Daoy (cell line): ENCODE results near the gene ZFYVE26. TPM values are rescaled to one million over a fixed set of nuclear protein-coding genes. Genes with fewer than 3 reads are reported as not detected.

Experiments used
- DNase-seq: peaks from one replicate; pipeline ENCODE4 v3.0.0-alpha.2; 2015; ENCODE audit warnings: low read depth
- total RNA-seq: library from RNA; depleted of rRNA; stranded (reverse); fragments of >200 nt; shearing (Covaris generic); gene quantifications from 2 replicates; pipeline ENCODE4 v1.2.3, GENCODE V29; 2014

ZFYVE26 gene
- total RNA-seq, 1 experiment from 2014 or later, result 13.9 TPM

DNA sequence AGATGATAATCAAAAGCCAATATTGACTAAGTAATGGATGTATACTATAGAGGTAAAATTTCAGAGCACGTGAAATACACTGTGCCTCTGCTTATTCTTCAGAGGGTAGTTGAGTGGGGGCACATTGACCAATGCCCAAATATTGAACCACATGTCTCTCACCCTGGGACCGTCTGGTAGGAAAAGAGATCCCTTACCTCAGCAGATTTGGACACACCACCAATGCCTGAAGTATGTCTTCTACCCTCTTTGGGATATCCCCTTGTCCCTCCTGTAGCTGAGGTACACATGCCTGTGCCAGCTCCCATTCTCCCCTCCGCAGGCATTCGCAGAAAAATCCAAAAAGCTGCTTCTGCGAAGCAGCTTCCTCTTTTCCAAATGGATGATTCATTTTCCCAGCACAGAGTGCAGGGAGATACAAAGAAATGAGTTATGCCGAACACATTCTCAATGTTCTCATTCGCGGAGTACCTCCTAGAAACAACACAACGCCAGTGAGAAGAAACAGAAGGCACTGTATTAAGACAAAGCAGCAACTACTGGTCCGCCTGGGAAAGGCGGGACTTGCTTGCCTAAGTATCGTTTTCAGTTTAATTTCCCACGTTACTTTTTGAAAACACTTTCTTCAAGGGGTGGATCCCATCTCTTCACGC lies 691 bp downstream of the ZFYVE26 start:
- peak; percentile 26 for DNase-seq

GRCh38 chr14:67814821-67815220 lies 1.6 kb downstream of the ZFYVE26 start:
- no peak for DNase-seq

- peak; percentile 44 for DNase-seq
Observed at GRCh38 chr14:67806246-67806645, 10.1 kb downstream of the ZFYVE26 start.

- no peak for DNase-seq
Observed at GRCh38 chr14:67800743-67801142, 15.6 kb downstream of the ZFYVE26 start.

GRCh38 chr14:67798731-67799130 lies 17.7 kb downstream of the ZFYVE26 start:
- no peak for DNase-seq

- DNase-seq, result no peak
Observed at GRCh38 chr14:67787673-67788072, 28.7 kb downstream of the ZFYVE26 start.

DNA sequence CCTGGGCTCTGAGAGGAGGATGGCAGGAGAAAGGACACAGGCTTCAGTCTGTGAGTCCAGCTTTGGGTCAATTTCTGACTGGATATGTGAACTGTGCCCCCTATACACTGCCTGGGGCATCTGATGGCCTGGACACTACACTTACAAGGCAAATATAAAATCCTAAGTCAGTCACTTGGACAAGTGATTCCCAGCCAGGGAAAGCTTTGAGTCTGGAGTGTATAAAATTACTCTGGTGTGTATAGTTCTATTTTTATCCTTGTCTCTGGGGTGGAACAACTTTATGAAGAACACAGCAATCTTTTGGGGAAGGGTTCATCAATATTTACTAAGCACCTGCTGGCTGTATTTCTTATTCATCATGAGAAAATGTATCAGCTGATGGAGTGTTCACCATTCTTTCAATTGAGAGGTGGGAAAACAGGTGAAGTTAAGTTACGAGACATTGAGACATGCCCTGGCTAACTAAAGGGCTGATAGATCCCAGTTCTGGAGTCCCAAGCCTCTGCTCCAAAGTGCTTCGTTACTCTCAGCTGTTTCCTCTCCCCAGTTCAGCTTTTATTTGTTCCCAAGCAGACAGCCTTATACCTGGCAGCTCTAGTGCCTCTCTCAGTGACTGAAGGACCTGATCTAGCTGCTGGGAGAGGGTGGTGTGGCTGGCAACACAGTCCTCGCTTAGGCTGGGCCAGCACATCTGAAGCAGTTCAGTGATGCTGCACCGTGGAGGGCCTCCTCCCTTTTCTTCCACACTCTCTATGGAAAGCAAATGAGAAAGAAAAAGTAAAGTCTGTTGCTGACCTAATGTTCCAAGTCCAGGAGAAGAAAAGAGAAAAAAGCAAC lies 30.9 kb downstream of the ZFYVE26 start:
- DNase-seq, result no peak

GRCh38 chr14:67784244-67784823 lies 32.1 kb downstream of the ZFYVE26 start:
- no peak for DNase-seq

- no peak for DNase-seq
Observed at GRCh38 chr14:67782090-67782489, 34.3 kb downstream of the ZFYVE26 start.

GRCh38 chr14:67778792-67779191 lies 37.6 kb downstream of the ZFYVE26 start:
- DNase-seq, result no peak

DNA sequence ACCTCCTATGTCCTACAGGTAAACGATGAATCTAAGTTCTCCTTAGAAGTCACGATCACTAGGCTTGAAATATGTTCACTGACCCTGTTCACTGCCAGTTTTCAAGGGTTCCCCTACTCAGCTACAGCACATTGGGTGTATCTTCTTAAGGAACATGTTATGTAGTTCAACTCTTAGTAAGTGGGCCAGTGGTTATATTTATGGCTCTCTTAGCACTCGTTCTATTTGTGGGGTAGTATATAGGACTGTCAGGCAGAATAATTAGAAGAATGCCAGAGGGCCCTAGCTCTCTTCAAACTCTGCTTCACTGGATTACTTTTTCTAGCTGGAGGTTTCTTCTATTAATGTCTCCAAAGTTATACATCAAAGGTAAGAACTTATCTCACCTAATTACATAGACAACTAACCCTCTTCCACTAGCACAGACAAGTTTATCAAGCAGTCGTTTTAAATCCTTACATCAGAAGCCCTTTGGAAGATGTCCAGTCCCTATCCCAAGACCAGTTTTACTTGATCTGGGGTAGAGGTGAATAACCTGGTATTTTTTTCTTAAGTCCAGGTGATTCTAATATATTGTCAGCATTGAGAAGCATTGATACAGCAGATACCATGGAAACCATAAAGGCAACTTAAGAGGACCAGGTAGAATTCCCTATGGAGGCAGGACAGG lies 39.6 kb downstream of the ZFYVE26 start:
- DNase-seq, result no peak

GRCh38 chr14:67773844-67774377 lies 42.5 kb downstream of the ZFYVE26 start:
- no peak for DNase-seq

GRCh38 chr14:67768219-67768618 lies 48.2 kb downstream of the ZFYVE26 start:
- DNase-seq, result no peak

DNA sequence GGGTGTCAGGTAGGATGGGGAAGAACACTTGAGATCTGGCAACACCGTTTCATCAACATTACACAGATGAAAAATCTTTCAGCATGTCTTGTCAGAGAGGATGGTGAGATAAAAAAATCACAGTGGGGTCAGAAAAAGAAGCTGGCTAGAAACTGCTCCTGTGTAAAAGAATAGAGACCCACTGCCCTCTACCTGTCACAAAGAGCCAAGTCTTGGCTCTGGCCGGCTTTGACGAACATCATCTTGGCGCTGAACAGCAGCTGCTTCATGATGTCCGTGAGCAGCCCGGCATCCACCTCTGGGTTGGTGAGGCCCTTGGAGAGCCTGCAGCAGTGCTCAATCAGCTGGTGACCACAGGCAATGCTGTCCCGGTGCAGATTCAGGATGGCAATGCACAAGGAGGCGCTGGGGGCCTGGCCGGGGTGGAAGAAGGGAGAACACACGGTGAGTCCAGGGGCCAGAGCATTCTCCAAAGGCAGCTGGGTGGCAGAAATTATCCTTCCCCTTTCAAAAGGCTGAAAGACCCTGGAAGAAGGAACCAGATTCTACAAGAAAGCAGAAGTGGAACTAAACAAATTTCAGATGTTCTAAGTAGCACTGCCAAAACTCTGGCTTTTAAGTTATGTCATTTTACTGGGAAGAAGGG lies 50.2 kb downstream of the ZFYVE26 start:
- no peak for DNase-seq

- DNase-seq, result no peak
Observed at GRCh38 chr14:67765192-67765834, 51.1 kb downstream of the ZFYVE26 start.

- DNase-seq, result no peak
Observed at GRCh38 chr14:67764496-67764895, 51.9 kb downstream of the ZFYVE26 start.

DNA sequence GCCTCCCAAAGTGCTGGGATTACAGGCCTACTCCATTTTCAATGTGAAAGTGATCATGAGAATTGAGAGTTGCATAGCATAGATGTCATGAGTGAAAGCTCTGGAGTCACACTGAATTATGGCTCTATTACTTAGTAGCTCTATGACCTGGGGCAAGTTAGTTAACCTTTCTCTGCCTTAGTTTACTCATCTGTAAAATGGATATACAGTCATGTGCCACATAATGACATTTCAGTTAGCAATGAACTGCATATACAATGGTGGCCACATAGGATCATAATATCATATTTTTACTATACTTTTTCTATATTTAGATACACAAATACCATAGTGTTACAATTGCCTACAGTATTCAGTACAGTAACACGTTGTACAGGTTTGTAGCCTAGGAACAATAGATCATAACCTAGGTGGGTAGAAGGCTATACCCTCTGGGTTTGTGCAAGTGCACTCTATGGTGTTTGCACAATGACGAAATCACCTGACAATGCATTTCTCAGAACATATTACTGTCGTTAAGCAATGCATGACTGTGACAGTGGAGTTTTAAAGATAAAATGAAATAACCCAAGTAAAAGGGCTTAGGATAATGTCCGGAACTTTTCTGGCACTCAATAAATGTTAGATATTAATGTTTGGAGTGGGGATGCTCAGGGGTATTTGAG lies 53.1 kb downstream of the ZFYVE26 start:
- no peak for DNase-seq

DNA sequence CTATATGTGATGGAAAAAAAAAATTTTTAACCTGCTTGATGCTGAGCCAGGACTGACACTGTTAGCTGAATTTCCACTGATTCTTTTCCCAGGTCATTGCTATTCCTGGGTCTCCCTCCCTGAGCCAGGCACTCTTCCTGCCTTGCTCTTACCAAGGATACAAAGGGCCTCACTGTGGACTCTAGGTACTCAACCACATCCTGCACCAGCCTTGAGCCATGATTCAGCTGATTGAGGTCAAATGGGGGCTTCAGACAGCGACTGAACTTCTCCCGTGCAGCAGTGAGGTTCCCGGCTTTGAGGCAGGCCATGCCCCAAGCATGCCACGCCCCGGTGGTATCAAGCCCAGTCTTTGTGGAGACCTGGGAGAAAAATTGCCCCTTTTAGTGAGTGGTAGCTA lies 54.3 kb downstream of the ZFYVE26 start:
- peak; percentile 11 for DNase-seq

DNA sequence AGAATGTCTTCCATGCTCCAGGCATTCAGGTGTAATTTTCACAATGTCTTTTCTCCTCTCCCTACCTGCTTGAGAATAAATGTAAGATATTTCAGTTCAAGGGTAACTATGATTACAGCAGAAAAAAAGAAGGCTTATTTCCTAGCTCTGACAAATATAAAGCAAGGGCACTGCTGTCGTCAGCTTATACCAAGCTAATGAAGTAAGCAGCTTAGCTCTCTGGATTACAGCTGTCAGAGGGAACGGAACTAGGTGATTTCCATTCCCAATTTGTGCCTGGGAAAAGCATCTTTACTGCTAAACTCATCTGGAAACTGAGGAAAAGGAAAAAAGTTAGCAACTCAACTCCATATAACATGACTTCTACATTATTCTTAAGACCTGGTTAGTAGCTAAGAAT lies 56.5 kb downstream of the ZFYVE26 start:
- DNase-seq, result no peak

GRCh38 chr14:67757175-67757574 lies 59.2 kb downstream of the ZFYVE26 start:
- no peak for DNase-seq

DNA sequence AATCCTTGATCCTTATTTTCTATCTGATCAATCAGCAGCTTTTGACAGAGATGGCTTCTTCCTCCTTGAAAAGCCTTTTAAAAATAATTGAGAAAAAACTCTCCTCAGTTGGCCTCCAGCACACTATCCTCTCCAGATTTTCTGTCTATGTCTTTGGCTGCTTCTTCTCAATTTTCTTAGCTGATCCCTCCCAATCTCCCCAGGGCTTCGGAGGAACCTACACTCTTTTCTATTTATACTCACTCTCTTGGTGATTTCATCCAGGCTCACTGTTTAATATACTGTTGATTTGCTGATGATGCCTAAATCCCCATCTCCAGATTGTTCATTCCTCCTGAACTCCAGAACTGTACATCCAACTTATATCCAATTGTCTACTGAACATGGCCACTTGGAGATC lies 59.9 kb downstream of the ZFYVE26 start:
- DNase-seq, result no peak
